NB4 (cell line): ENCODE data around the gene EXD3.

Experiments
- DNase-seq: peaks from one replicate; pipeline ENCODE4 v3.0.0; 2010; ENCODE audit warnings: low read depth
- H3K4me3 ChIP-seq: one replicate; pipeline ENCODE4 v1.5.1; 2011; ENCODE audit warnings: mild to moderate bottlenecking, low read depth, low read length, moderate library complexity
- MYC ChIP-seq: IDR thresholded peaks from 2 replicates; pipeline ENCODE4 v1.6.1; 2011; ENCODE audit warnings: low read depth, low read length
- POLR2A ChIP-seq: IDR thresholded peaks from 2 replicates; pipeline ENCODE4 v1.6.1; 2011; ENCODE audit warnings: mild to moderate bottlenecking; ENCODE audit not compliant: insufficient read length; ENCODE audit errors: extremely low read depth
- TF ChIP-seq, protein P1 (sequence below): IDR thresholded peaks from one replicate; pipeline ENCODE4 v1.5.1; 2012; ENCODE audit warnings: low read depth, low read length
- TF ChIP-seq, protein P2 (sequence below): IDR thresholded peaks from 2 replicates; pipeline ENCODE4 v1.6.1; 2011; ENCODE audit warnings: low read depth, low read length

EXD3 gene

DNA sequence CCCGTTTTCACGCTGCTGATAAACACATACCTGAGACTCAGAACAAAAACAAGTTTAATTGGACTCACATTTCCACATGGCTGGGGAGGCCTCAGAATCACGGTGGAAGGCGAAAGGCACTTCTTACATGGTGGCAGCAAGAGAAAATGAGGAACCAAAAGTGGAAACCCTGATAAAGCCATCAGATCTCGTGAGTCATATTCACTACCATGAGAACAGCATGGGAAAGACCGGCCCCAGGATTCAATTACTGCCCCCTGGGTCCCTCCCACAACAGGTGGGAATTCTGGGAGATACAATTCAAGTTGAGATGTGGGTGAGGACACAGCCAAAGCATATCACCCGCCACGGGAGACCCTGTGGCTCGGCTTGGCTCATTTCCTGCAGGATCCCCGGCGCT is 20.2 kb downstream of the EXD3 start:
- no peak overlapping the region for H3K4me3 ChIP-seq
- TF ChIP-seq, protein P1, sequence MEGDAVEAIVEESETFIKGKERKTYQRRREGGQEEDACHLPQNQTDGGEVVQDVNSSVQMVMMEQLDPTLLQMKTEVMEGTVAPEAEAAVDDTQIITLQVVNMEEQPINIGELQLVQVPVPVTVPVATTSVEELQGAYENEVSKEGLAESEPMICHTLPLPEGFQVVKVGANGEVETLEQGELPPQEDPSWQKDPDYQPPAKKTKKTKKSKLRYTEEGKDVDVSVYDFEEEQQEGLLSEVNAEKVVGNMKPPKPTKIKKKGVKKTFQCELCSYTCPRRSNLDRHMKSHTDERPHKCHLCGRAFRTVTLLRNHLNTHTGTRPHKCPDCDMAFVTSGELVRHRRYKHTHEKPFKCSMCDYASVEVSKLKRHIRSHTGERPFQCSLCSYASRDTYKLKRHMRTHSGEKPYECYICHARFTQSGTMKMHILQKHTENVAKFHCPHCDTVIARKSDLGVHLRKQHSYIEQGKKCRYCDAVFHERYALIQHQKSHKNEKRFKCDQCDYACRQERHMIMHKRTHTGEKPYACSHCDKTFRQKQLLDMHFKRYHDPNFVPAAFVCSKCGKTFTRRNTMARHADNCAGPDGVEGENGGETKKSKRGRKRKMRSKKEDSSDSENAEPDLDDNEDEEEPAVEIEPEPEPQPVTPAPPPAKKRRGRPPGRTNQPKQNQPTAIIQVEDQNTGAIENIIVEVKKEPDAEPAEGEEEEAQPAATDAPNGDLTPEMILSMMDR: no peak
- peak; percentile 41 for DNase-seq

DNA sequence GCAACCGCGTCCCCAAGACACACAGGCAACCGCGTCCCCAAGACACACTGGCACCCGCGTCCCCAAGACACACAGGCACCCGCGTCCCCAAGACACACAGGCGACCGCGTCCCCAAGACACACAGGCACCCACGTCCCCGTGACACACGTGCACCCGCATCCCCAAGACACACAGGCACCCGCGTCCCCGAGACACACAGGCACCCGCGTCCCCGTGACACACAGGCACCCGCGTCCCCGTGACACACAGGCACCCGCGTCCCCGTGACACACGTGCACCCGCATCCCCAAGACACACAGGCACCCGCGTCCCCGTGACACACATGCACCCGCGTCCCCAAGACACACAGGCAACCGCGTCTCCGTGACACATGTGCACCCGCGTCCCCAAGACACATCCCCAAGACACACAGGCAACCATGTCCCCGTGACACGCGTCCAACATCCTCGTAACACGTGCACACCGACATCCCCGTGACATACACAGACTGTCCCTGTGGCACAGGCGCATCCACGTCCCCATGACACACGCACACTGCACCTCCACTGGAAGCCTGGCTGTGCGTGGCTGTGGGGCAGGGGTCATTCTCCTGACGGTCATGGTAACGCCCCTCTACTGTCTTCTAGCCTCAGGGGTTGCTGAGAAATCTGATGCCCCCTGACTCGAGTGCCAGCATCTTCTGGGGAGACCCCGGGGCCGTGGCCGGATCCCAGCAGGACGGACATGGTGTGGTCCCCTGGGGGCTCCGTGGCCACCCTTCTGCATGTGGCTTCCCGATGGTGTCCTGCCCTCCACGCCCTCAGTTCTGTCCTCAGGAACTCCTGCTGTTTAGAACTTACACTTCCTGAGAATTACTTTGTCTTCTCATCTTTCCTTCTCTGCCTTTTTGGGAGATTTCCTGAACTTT is 24.1 kb downstream of the EXD3 start:
- DNase-seq: no peak
- TF ChIP-seq POLR2A: no peak
- TF ChIP-seq, protein P2, sequence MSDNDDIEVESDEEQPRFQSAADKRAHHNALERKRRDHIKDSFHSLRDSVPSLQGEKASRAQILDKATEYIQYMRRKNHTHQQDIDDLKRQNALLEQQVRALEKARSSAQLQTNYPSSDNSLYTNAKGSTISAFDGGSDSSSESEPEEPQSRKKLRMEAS: no peak
- TF ChIP-seq MYC: no peak
- TF ChIP-seq, protein P1: no peak
- no peak overlapping the region for H3K4me3 ChIP-seq

DNA sequence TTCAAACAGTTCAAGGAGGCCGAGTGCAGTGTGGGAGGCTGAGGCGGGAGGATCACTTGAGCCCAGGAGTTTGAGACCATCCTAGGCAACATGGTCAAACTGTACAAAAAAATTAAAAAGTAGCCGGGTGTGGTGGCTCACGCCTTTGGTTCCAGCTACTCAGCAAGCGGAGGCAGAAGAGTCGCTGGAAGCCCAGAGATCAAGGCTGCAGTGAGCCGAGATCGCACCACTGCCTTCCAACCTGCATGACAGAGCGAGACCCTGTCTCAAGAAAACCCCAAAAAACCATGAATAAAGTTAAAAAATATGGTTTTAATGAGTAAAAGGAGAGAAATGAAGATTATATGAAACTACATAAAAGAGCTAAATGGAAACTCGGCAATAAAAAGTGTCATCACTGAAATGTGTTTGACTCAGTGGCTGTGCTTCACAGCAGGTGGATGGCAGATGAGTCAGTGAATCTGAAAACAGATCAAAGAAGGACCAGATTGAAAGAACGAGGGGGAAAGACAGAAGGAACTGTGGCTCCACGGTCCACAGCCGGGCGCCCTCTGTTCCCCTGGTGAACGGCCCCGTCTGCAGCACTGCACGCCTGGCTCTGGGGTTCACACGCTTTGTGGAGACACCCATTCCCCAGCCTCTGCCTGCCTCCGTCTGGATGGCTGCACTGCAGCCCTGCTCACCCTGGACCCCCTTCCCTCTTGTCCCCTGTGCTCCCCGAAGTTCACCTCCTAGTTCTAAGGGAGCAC is 25.1 kb downstream of the EXD3 start:
- no peak for DNase-seq
- no peak for TF ChIP-seq MYC
- TF ChIP-seq, protein P2: no peak
- TF ChIP-seq POLR2A: no peak
- TF ChIP-seq, protein P1: no peak

DNA sequence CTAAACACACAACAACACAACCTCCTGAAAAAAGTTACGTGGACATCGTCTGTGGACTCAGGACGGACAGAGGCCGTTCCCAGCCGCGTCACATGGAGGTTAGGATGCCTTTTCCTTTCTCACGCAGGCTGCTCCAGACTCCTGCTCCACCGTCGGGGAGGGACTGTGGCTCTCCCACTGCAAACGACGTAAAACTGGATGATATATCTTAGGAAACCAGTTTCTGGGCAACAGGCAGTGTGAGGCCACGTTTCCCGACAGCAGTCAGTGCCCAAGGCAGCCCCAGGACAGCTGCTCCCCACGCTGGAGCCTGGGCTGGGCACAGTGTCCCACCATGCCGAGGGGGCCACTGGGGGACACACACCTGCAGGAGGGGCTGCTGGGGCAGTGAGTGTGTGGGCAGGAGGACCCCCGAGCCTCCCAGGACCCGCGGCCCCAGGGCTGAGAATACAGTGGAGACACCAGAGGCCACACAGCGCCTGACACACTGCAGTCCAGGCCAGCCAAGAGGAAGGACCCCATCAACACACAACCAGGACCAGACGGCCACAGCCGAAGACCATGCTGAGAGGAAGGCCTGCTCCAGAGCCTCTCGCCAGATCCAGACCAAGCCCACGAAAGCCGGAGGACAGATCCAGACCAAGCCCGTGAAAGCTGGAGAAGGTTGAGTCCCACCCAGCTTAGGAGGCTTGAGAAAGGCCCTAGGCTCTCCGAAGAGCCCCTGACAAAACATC is 26.2 kb downstream of the EXD3 start:
- no peak overlapping the region for H3K4me3 ChIP-seq
- no peak for DNase-seq
- TF ChIP-seq, protein P1: no peak
- TF ChIP-seq POLR2A: no peak
- TF ChIP-seq MYC: no peak
- TF ChIP-seq, protein P2: no peak

More for the DNA sequence above, 25.1 kb downstream of the EXD3 start:
- H3K4me3 ChIP-seq: no peak overlapping the region

DNA sequence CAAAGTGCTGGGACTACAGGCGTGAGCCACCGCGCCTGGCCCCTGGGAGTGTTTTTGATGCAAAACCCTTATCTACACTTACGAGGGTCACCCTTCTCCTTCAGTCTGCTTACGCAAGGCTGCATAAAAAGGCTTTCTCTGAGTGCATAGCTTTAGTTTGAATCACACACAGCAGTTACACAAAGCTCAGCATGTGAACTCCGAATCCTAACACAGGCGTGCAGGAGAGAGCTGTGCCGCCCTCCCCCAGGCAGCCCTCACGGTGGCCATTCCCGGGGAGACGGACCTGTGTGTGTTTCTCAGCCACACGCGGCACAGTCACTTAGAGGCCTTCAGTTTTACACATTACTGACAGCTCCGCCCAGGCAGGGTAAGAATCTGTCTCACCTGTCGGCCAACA is 26.7 kb downstream of the EXD3 start:
- H3K4me3 ChIP-seq: no peak overlapping the region
- peak; percentile 20 for DNase-seq
- TF ChIP-seq, protein P1: no peak
- TF ChIP-seq, protein P2: no peak
- TF ChIP-seq MYC (no peak), POLR2A (no peak)
